ENCODE data around the gene TPO.
"Not testable (repeated sequence)": the region's sequence is repeated elsewhere in the genome, so short reads cannot be mapped to it uniquely, and the experiment has no call there.

Gene TPO

GRCh38 chr2:1486670-1487069 lies 73.4 kb downstream of the TPO start:
- DNase-seq = no peak

DNA sequence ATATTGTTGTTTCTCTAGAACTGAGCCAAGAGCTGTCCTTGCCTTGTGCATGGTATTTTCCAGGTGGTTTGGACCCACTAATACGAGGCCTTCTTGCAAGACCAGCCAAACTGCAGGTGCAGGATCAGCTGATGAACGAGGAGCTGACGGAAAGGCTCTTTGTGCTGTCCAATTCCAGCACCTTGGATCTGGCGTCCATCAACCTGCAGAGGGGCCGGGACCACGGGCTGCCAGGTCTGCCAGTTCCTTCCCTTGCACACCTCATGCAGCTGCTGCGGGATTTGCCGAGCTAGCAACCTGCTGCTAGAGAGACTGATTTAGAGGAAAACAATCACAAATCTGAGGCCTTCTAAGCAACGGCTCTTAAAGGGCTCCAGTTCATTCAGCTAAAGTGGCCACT lies 74.5 kb downstream of the TPO start:
- DNase-seq = no peak

DNA sequence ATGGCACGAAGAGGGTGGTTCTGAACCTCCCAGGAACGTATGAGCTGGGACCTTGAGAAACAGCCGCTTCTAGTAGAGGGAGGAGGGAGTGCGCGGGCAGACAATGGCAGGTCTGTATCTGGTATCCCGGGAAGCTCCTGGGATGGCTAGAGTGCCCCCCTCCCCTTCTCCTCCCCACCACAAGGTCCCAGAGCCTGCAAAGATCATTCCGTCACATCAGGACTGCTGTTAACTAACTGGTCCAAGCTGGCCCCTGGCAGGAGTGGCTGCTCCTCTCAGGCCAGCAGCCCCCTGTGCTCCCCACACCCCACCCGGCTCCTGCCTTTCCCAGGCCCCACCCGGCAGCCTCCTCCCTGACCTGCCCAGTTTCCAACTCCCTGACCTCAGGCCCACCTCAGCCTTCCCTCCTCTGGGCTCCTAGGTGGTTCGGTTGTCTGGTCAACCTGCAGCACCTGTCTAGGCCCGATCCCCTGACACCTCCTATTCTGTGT lies 75.0 kb downstream of the TPO start:
- DNase-seq = no peak

DNA sequence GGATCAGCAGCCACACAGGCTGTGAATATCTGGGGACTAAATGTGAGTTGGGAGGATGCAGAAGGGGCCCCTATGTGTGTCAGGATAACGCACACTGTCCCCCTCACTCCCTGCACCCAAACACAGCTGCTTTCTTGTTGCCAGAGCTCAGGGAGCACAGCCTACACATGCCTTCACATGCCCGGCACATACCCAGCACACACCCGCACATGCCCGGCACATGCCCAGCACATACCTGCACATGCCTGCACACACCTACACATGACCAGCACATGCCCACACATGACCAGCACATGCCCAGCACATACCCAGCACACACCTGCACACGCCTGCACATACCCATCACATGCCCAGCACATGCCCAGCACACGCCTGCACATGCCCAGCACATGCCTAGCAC lies 75.6 kb downstream of the TPO start:
- no peak for DNase-seq

GRCh38 chr2:1489486-1489885 lies 76.2 kb downstream of the TPO start:
- no peak for DNase-seq

DNA sequence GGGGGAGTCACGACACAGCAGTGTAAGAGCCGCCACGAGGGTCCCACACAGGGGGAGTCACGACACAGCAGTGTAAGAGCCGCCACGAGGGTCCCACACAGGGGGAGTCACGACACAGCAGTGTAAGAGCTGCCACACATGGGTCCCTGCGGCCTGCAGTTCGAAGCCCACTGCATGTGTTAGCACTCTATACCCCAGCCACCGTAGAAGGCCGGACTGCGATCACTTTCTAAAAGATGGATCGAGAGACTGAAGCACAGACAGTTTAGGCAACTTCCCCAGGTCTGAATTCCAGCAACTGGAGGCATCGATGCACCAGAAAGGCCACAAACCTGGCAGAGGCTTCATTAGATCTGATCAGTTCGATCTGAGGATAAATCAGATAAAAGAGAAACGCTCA lies 77.1 kb downstream of the TPO start:
- not testable (repeated sequence) for DNase-seq

GRCh38 chr2:1491751-1492150 lies 78.5 kb downstream of the TPO start:
- no peak for DNase-seq

DNA sequence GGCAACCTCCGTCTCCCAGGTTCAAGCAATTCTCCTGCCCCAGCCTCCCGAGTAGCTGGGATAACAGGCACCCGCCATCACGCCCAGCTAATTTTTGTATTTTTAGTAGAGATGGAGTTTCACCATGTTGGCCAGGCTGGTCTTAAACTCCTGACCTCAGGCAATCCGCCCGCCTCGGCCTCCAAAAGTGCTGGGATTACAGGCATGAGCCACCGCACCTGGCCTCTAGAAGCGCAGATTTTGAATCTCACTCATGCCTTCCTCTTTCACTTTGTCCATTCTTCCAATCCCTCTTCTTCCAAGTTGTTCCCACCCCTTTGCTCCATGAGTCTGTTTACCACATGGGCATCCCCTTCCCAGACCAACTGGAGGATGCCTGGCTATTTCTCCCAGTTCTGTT lies 79.0 kb downstream of the TPO start:
- DNase-seq = not testable (repeated sequence)

- no peak for DNase-seq
Observed at GRCh38 chr2:1492711-1493430, 79.6 kb downstream of the TPO start.

- no peak for DNase-seq
Observed at GRCh38 chr2:1493431-1494126, 80.3 kb downstream of the TPO start.

DNA sequence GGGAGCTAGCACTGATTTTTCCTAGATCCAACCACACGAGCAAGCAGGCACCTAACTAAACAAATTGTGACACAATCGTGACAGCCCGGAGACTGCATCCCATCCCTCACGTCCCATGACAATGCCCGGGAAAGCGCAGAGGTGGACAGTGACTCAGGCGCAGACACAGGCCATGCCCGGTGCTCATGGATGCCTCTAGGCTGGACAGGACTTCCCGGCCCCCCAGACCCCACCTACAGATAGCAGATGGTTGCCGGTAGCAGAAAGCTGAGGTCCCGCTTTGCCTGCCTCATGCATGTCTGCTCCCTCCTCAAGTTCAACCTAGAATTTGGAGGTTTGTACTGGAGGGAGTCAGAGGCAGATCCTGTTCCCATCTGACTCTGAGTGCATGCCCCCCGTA lies 81.0 kb downstream of the TPO start:
- no peak for DNase-seq

DNA sequence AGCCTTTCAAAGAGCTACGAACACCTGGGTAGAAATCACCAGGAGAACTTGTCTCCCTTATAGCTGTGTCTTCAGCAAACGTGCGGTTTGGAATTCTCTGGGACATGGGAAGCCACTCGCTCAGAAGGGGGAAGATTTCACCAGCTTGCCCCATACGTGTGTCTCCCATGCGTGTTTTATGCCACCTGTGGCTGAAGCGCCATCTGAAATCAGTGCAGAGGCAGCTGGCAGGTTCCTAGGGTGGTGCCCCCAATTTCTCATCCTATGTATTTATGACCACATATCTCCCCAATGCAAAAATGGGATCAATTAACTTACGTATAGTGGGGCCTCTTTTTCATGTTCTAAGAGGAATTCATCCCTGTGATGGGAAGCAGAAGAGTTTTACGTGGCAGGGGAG lies 81.6 kb downstream of the TPO start:
- no peak for DNase-seq

GRCh38 chr2:1495676-1496358 lies 82.6 kb downstream of the TPO start:
- DNase-seq = no peak

GRCh38 chr2:1496359-1496821 lies 83.1 kb downstream of the TPO start:
- no peak for DNase-seq

DNA sequence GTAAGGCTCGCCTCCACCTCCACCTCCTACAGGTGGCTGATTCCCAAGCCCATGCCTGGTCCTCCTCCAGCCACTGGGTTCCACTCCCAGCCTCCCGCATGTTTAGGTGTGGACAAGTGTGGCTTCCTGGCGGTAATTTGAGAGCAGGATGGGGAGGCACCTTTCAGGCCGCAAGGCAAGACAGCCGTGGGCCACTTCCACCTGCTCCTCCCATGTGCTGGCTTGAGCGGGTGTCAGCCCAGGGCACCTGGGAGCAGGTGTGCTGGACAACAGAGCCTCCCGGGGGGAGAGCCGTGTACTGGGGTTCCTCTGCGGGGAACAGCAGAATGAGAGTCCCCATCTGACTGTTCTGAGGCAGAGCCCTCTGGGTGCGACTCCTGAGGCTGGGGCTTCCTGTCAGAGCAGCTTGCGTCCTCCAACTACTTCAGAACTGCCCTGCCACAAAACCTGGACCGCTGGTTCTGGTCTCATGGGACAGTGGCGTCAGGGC lies 83.9 kb downstream of the TPO start:
- no peak for DNase-seq

DNA sequence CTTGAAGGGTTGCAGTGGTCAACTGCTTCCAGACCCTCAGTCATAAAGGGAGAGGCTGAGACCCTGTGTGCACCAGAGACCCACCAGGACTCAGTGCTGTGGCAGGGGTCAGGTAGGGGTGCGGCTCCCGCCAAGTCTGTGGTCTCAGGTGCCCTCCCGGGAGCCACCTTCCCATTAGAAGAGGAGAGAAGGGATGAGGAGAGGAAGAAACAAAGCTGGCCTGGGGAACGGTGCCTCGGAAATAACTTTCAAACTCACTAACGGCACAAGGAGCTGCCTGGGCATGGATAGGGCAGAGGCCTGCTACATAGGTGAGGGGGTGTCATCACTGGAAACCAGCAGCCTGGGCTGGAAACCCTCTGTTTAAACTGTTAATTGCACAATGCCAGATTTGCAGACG lies 84.9 kb downstream of the TPO start:
- no peak for DNase-seq

GRCh38 chr2:1499033-1499795 lies 86.0 kb downstream of the TPO start:
- DNase-seq = no peak

- no peak for DNase-seq
Observed at GRCh38 chr2:1501038-1501851, 88.0 kb downstream of the TPO start.

DNA sequence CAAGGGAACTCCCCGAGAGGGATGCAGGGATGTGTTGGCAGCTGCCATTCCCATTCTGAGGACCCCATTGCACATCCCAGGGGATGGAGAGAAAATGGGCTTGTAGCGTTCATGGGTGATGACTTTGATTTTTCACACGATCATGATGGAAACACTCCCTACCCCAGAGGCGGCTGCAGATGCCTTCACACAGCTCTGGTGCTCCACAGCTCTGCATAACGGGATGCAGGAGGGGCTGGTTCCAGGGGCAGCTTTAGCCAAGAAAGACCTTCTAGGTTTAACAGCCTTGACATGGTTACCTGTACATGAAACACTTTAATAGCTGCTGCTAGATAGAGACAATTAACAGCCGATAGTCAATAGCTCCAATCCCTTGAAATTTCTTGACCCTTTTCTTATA lies 88.7 kb downstream of the TPO start:
- no peak for DNase-seq

DNA sequence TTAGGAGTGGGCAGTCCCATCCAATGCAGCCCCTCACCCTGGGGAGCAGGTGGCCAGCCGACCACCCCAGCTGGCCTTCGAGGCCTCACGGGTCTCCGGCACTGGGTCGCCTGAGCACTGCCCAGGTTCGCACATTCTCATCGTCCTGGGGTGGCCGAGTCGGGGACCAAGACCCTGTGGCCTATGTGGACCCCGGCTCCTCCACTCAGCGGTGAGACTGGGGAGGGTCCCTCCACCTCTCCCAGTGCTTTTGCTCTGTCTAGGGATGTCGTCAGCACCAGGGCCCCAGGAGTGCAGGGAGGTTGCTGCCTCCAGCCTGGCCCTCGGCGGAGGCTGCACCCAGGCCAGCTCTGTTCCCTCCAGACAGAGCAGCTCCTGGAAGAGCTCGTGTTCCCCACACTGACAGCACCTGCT lies 89.6 kb downstream of the TPO start:
- DNase-seq = no peak

DNA sequence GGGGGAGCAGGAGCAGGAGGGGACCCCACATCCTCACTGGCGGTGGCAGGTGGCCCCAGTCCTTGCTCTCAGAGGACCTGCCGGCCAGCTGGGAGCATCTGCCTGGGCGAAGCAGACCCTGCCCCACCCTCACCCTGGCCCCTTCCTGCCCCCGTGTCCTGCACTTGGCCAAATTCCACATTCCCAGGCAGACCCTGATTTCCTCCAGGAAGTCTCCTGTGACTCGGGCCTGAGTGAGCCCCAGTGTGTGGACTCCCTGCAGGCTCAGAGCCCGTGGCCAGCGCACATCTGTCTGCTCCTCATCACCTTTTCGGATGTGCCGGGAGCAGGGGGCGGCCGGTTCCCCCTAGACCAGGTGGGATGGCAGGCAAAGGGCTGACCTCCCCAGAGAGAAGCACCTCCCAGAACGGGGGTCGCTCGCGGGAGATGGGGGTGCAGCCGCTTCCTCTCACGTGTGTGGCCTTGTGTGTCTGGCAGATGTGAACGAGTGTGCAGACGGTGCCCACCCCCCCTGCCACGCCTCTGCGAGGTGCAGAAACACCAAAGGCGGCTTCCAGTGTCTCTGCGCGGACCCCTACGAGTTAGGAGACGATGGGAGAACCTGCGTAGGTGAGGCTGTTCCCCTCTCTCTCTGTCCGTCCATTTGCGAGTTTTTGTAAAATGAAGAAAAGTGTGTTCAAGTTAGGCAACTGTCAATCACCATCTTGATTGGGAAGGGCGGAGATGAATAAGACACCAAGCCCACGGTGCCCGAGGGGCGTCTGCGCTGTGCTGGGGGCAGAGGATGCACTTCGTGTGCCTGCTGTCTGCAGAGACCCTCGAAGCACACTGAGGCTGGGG lies 90.4 kb downstream of the TPO start:
- no peak for DNase-seq
